GM12878 (cell line): ENCODE measurements around the gene ADAMTS2. TPM values are rescaled to one million over a fixed set of nuclear protein-coding genes. Genes with fewer than 3 reads are reported as not detected.

Experiments
- ATAC-seq: fragments of 200-7000 bp; cut with Tn5 transposase; 3 replicates; pipeline ENCODE4 v1.9.1; 2020; ENCODE audit warnings: mild to moderate bottlenecking, moderate library complexity
- BruUV-seq: library from RNA; stranded (reverse); fragments of 400-500 nt; replicated peaks from 2 replicates; lab custom pipeline; 2021; lab: Mats Ljungman, UMichigan
- CTCF ChIA-PET: fragments of 300-600 bp; sonication (Branson Sonifier 250); formaldehyde crosslinking; extraction: SDS; loops from one replicate; lab custom pipeline; 2021; ENCODE audit warnings: inconsistent platforms; lab: Yijun Ruan, JAX
- POLR2A ChIA-PET: fragments of 350-600 bp; formaldehyde crosslinking; extraction: SDS; loops from one replicate; lab custom pipeline; 2021; ENCODE audit warnings: inconsistent platforms; lab: Charles Lee
- RAD21 ChIA-PET: fragments of 300-600 bp; sonication (Branson Sonifier 250); formaldehyde crosslinking; loops from one replicate; lab custom pipeline; 2023; ENCODE audit warnings: antibody characterized with exemption; ENCODE audit not compliant: unreplicated experiment; lab: Charles Lee
- SMC1A ChIA-PET: fragments of 300-600 bp; sonication (Branson Sonifier 250); formaldehyde crosslinking; loops from one replicate; lab custom pipeline; 2023; ENCODE audit not compliant: unreplicated experiment, uncharacterized antibody; lab: Charles Lee
- DNase-seq: peaks from one replicate; pipeline ENCODE4 v3.0.0-alpha.2; 2011; ENCODE audit warnings: low read depth, low spot score
- FAIRE-seq: peaks from 3 replicates; lab custom pipeline; 2011; peaks lifted over from hg19 to GRCh38; lab: Jason Lieb, UNC
- H2AFZ ChIP-seq: 2 replicates; pipeline ENCODE4 v1.6.0; 2011; ENCODE audit warnings: low read depth, low read length, control low read depth; ENCODE audit not compliant: control insufficient read depth
- H3K27ac ChIP-seq: 2 replicates; pipeline ENCODE4 v1.5.1; 2011; ENCODE audit warnings: control low read depth; ENCODE audit not compliant: control insufficient read depth, insufficient read depth
- H3K27me3 ChIP-seq, 2 experiments: replicated peaks in 1 of 2; 2 replicates each; pipeline versions ENCODE4 v1.6.0 to v1.6.1; 2011; ENCODE audit warnings: low read length in 1 of 2; ENCODE audit not compliant: control insufficient read depth in 2 of 2, insufficient read depth in 2 of 2
- H3K36me3 ChIP-seq, 2 experiments: 2 replicates each; pipeline ENCODE4 v1.5.1; 2011; ENCODE audit warnings: low read length in 1 of 2; ENCODE audit not compliant: control insufficient read depth in 2 of 2, insufficient read depth in 2 of 2
- H3K4me1 ChIP-seq: 2 replicates; pipeline ENCODE4 v1.6.1; 2011; ENCODE audit warnings: mild to moderate bottlenecking, low read length, moderate library complexity, mixed read lengths; ENCODE audit not compliant: control insufficient read depth, insufficient read depth
- H3K4me2 ChIP-seq: 2 replicates; pipeline ENCODE4 v1.6.0; 2011; ENCODE audit warnings: control low read depth; ENCODE audit not compliant: control insufficient read depth, insufficient read depth
- H3K4me3 ChIP-seq: fragments of 200-600 bp; sonication (generic); 2 replicates; pipeline ENCODE4 v1.5.1; 2016
- H3K79me2 ChIP-seq: 2 replicates; pipeline ENCODE4 v1.6.0; 2011; ENCODE audit warnings: low read length; ENCODE audit not compliant: control insufficient read depth, insufficient read depth
- H3K9ac ChIP-seq: 2 replicates; pipeline ENCODE4 v1.8.0; 2011; ENCODE audit warnings: low read length, control low read depth, mixed read lengths; ENCODE audit not compliant: control insufficient read depth, insufficient read depth
- H3K9me3 ChIP-seq: replicated peaks from 3 replicates; pipeline ENCODE4 v1.5.1; 2011; ENCODE audit warnings: mild to moderate bottlenecking, low read length; ENCODE audit not compliant: control insufficient read depth, insufficient read depth
- H4K20me1 ChIP-seq: 2 replicates; pipeline ENCODE4 v1.6.0; 2011; ENCODE audit not compliant: control insufficient read depth, insufficient read depth
- CEBPZ ChIP-seq: fragments of 150-350 bp; IDR thresholded peaks from 2 replicates; pipeline ENCODE4 v1.6.1; 2016; ENCODE audit warnings: low read depth, low read length
- EGR1 ChIP-seq, 2 experiments: IDR thresholded peaks; 1 replicate in 1 of 2; 2 replicates in 1 of 2; pipeline ENCODE4 v1.6.1; 2011 to 2012; ENCODE audit warnings: low read depth in 2 of 2, low read length in 2 of 2, borderline replicate concordance in 1 of 2, mild to moderate bottlenecking in 1 of 2, moderate library complexity in 1 of 2
- ZBTB40 ChIP-seq: fragments of 450-650 bp; IDR thresholded peaks from 2 replicates; pipeline ENCODE4 v1.6.1; 2016; ENCODE audit warnings: mild to moderate bottlenecking, moderate library complexity, borderline replicate concordance
- WGBS: methylation state at CpG from one replicate; pipeline ENCODE4 v1.1.6; 2016; ENCODE audit warnings: low lambda C conversion rate; ENCODE audit not compliant: insufficient replicate concordance, insufficient coverage; ENCODE audit errors: missing lambda C conversion rate; 5-methylcytosine and 5-hydroxymethylcytosine counted together
- in situ Hi-C: fragments of 300-500 bp; cut with MboI; formaldehyde crosslinking; loops from 9 replicates; pipeline ENCODE4 v1.14.3; 2018; ENCODE audit warnings: mixed read lengths
- intact Hi-C: fragments of 100-400 bp; cut with micrococcal nuclease; formaldehyde crosslinking; loops from one replicate; pipeline ENCODE4 v1.14.2; 2022; ENCODE audit not compliant: unreplicated experiment
- polyA plus RNA-seq, 11 experiments: library from polyadenylated mRNA; depleted of rRNA in 4 of 11; unstranded in 6 of 11; stranded (reverse) in 5 of 11; fragments of >200 nt; fragmentation: Nextera tagmentation in 4 of 11; fragmentation: Illumina TruSeq in 1 of 11; extraction: Ambion mirVana in 4 of 11; extraction: Trizol in 1 of 11; gene quantifications; 1 replicate in 1 of 11; 2 replicates in 10 of 11; pipeline versions ENCODE4 v1.2.1 to v1.2.3, GENCODE V29; 2011 to 2016; ENCODE audit warnings: inconsistent platforms in 2 of 11, missing spikeins in 2 of 11, low read depth in 1 of 11
- total RNA-seq, 4 experiments: library from RNA; depleted of rRNA in 3 of 4; stranded (reverse); fragments of >200 nt in 3 of 4; fragmentation: Illumina TruSeq in 1 of 4; extraction: Trizol in 1 of 4; gene quantifications; 2 replicates each; pipeline versions ENCODE4 v1.2.1 to v1.2.3, GENCODE V29; 2013 to 2021

The ADAMTS2 gene
- total and polyA plus RNA-seq, 10 of the 15 experiments (the other 5 are each of a cell fraction or from before 2014, with no cell fraction given), result 0.03 to 0.05 TPM; not detected in 8

GRCh38 chr5:179279347-179280094, 65.7 kb downstream of the ADAMTS2 start:
- Histone ChIP-seq H2AFZ (no peak overlapping the region), H3K9me3 (no peaks in the 10 kb centered on the region; the same call in 2 of the 3 replicates), H3K36me3 (no peaks in the 10 kb centered on the region), H3K4me3 (no peak overlapping the region), H3K9ac (no peak overlapping the region), H3K27ac (no peak overlapping the region), H3K79me2 (no peaks in the 10 kb centered on the region), H4K20me1 (no peaks in the 10 kb centered on the region), H3K4me2 (no peak overlapping the region), H3K4me1 (no peaks in the 10 kb centered on the region), H3K27me3 (no peaks in the 10 kb centered on the region)
- RAD21 ChIA-PET, result no interaction called here
- WGBS, result 43% methylated on average over 14 of the region's 14 CpGs
- intact Hi-C loops, result no loop called here
- no TSS peak for BruUV-seq
- DNase-seq (no peak), FAIRE-seq (no peak), ATAC-seq (no peak)
- in situ Hi-C loops, result no loop called here
- SMC1A ChIA-PET, result no interaction called here
- POLR2A ChIA-PET, result no interaction called here
- CTCF ChIA-PET, result no interaction called here
- TF ChIP-seq CEBPZ (no peak), EGR1 (IDR thresholded peaks at IDR 0.05; ENCODE audit: borderline replicate concordance in 1 of 2, low read depth in 2 of 2, low read length in 2 of 2) (no peak), ZBTB40 (no peak)
